Right ventricle myocardium superior (tissue), 1 donor: ENCODE results near the gene REC114. TPM values are rescaled to one million over a fixed set of nuclear protein-coding genes. Genes with fewer than 3 reads are reported as not detected.
"Not testable (repeated sequence)": the region's sequence is repeated elsewhere in the genome, so short reads cannot be mapped to it uniquely, and the experiment has no call there.

Experiments
- ATAC-seq: fragments of 200-7000 bp; cut with Tn5 transposase; one replicate; pipeline ENCODE4 v1.9.1; 2020; ENCODE audit warnings: mild to moderate bottlenecking; ENCODE audit not compliant: poor library complexity
- DNase-seq: peaks from one replicate; pipeline ENCODE4 v3.0.0-alpha.2; 2020
- intact Hi-C: fragments of 100-400 bp; cut with DNase I; formaldehyde crosslinking; loops from one replicate; pipeline ENCODE4 v1.11.2; 2022
- total RNA-seq: library from RNA; stranded (reverse); fragmentation: NEBNext Ultra II Directional; extraction: Animal tissue kit (Norgen Biotek cat#: 25700); gene quantifications from one replicate; pipeline ENCODE4 v1.2.1, GENCODE V29; 2021
- donor health status: DM: no; HTN: yes; CAD: no; lungs with severe emphysema.

Gene REC114
- total RNA-seq, 1 donor from 2014 or later, result 1.00 TPM

DNA sequence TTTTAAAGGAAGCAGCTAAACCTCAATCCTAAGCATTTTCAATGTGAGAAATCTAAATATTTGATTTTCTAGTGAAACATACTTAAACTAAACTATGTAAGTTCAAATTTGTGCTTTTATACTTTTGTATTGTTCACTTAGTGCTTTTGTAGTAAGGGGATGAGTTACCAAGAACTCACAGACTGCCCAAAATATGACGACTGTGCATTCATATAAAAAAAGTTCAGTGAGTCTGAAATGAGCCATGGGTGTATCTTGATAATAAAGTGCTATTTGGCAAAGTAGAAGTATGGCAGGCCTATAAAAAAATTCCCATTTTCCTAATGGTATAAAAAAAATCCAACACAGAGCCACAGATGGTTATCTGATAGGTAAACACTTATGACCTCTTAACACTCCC lies 124.1 kb downstream of the REC114 start:
- ATAC-seq, result no peak
- intact Hi-C loops, result no loop called here
- no peak for DNase-seq

DNA sequence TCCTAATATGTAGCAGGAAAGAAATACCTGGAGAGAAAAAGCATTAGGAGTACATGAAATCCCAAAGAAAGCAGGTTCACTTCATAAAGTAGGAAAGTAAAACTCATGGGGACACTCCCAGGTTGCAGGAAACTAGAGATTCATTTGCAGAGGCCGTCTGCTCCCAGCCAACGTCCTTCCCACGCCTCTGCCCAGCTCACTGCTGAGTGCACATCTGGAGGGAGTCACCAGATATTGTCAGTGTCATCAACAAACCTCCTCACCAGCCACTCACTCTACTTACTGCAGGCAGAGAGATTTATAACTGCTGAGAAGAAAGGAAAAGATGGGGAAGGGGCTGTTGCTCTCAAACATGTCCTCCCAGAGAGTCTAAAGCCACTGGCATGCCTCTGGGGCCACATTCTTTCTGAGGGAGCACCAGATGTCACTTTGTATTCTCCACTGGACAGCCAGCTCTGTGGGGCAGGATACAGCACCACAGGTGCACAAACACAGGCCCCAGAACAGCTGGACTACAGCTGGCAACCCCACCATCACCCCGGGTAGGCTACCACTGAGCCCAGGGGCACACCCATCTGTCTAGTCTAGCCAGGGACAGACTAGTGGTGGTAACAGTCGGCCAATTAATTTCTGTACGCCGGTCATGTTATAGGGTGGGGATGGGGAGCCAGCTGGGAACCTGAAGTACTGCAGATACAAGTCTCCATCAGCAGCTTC lies 125.8 kb downstream of the REC114 start:
- intact Hi-C loops, result no loop called here
- DNase-seq, result no peak
- no peak for ATAC-seq

DNA sequence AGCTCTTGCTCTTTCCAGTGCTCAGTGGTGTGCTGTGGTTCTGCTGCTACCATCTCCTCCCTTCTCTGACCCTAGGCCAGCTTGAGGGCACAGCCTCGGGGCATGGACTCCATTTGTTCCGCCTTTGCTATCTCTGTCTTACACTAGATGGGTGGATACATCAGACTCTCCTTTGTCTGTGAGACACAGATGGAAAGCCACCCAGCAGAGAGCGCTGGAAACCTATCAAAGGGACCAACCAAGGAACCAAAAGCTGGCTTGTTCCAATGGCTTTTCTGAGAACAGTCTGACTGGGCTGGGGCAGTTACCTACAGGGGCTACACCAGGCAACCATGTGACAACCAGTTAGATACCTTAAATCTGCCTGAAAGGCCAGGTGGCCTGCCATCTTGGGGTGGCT lies 126.4 kb downstream of the REC114 start:
- intact Hi-C loops, result no loop called here

DNA sequence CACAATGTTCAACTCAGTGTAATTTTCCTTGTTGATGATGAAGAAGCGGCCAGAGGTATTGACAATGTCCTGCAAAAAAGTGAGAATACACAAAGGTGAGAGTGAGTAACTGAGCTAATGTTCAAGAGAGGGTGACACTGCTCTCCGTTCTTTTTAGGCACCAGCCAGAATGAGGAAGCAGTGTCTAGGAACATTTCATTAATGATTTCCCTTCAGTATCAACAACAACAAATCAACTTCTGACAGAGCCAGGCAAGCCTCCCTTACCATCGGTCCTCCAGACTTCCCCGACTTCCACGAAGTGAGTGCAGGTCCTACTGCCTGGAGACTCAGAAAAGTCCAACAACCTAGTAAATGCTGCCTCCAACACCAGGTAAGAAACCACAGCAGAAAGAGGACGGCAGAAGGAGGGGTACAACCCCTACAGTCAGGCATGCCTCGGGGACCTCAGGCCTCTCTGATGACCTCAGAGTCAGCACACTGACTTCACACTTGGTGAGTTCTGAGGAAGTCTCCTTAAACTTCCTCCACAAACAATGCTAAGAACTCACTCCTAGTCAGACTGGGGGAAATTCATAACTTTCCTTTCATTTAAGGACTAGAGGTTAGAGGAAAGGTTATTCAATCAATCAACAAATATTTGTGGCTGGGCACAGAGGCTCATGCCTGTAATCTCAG lies 127.5 kb downstream of the REC114 start:
- DNase-seq (no peak), ATAC-seq (no peak)
- intact Hi-C loops, result no loop called here

More for the DNA sequence above, 126.4 kb downstream of the REC114 start:
- DNase-seq, result no peak
- ATAC-seq, result no peak

DNA sequence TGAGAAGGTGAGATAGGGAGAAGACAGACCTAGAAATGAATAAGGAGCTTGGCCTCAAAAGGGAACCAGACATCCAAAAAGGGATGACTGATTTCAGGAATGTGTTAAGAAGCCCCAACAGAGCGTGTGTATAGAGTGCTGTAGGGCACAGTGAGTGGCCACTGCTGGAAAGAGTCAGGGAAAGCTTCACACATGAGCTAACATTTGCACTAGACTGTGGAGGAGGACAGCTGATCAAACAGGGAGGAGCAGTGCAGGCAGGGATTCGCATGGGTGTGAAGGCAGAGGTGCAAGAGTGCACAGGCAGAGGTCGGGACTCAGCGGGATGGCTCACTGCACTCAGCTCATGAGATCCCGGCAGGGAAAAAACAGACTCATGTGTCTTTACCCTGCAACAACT lies 128.4 kb downstream of the REC114 start:
- DNase-seq (no peak), ATAC-seq (no peak)
- intact Hi-C loops, result no loop called here

DNA sequence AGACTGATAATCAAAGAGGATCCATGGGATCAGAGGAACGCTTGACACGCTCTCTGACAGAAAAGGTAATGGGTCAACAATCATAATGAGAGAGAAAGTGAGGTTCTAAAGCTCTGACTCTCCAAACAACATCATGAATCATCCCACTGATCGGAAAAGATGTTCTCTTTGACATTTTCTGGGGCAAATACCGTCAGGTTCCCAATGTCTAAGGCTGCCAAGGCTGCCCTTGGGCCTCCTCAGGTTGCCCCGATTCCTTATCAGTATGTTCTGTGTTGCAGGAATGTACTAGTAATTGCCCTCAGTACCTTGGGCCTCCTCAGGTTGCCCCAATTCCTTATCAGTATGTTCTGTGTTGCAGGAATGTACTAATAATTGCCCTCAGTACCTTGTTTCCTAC lies 129.3 kb downstream of the REC114 start:
- intact Hi-C loops, result no loop called here
- no peak for ATAC-seq
- no peak for DNase-seq

DNA sequence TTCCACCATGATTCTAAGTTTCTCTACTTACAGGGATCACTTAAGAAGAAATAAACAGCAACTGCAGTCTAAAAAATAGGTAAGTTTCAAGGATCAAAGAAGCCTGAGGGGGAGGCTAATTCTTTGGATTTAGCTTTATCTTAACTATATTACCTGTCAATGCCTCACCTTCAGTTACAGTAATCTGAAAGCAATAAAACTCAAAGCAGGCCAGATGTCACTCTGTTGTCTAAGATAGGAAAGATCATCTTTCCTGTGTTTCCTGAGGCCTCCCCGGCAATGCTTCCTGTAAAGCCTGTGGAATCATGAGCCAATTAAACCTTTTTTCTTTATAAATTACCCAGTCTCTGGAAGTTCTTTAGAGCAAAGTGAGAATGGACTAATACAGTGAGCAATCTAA lies 130.1 kb downstream of the REC114 start:
- intact Hi-C loops, result no loop called here
- ATAC-seq, result no peak

DNA sequence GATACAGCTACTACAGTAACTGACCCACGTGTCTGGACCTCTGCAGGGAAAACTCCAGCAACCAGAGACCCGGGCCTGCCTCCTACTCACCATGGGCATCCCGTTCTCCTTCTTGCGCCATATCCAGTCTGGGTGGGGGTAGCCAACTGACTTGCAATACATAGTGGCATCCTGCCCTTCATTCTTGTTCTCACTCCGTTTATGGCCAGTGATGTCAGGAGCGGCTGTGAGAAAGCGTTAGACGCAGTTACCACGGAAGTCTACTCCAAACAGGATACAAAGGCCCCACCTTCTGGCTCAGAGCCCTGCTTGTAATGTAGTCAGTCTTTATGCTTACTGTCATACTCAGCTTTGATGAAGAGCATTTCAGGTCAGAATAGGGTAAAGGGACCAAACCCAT lies 130.6 kb downstream of the REC114 start:
- DNase-seq (no peak), ATAC-seq (peak; percentile 5)
- intact Hi-C loops, result no loop called here

More for the DNA sequence above, 130.1 kb downstream of the REC114 start:
- DNase-seq, result no peak

DNA sequence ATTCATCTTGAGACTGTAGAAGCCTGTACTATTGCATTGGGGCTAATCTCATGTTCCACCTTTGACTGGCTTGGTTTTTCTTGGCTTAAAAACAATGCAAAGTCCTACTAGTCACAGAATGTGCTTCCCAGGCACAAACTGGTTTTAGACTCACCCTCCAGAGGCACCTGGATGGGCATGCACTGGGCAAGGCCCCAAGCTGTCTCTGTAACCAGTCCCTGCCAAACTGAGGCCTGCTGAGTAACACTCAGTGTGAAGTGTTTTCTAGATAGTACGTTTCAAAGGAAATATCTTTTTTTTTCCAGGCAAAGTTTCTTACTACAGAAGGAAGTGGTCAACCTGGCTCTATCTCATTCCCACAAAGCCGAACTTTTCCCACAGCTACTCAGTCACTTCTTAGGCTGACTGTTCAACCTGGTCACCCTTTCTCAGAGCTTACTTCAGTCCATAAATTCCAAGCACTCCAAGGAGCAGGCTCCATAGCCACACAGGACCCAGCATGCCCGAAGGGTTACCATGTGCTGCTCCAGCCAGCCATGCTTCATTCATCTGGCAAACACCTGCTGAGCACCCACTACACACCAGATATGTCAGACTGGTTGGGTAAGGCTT lies 132.8 kb downstream of the REC114 start:
- intact Hi-C loops, result no loop called here
- peak; percentile 72 for DNase-seq

DNA sequence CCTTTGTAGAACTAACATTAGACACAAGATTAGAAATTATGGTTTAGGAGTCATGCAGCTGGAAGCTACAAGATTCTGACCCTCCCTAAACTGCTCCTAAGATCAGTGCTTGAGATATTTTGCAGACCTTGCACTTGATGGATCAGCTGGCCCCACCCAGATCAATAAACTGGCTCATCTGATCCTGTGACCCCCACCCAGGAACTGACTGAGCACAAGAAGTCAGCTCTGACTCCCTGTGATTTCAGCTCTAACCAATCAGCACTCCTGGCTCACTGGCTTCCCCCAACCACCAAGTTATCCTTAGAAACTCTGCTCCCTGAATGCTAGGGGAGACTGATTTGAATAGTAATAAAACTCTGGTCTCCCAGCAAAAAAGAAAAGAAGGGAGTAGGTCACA lies 134.6 kb downstream of the REC114 start:
- ATAC-seq, intact Hi-C loops: not testable (repeated sequence)

More for the DNA sequence above, 132.8 kb downstream of the REC114 start:
- ATAC-seq, result peak; percentile 94

DNA sequence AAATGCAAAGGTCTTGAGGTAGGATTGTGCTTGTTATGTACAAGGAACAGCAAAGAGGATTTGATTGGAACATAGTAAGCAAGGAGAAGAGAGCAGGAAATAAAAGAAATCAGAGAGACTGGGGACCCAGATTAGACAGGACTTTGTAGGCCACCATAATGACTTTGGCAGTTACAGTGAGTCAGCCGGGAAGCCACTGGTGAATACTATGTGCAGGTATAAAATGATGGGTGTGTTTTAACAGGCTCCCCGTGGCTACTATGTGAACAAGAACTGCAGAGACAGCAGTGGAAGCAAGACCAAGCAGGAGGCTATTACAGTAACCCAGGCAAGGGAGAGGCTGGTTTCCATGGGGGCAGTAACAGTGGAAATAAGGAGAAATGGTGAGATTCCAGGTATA lies 135.1 kb downstream of the REC114 start:
- no peak for ATAC-seq
- DNase-seq, result no peak
- intact Hi-C loops, result no loop called here

More for the DNA sequence above, 134.6 kb downstream of the REC114 start:
- not testable (repeated sequence) for DNase-seq

DNA sequence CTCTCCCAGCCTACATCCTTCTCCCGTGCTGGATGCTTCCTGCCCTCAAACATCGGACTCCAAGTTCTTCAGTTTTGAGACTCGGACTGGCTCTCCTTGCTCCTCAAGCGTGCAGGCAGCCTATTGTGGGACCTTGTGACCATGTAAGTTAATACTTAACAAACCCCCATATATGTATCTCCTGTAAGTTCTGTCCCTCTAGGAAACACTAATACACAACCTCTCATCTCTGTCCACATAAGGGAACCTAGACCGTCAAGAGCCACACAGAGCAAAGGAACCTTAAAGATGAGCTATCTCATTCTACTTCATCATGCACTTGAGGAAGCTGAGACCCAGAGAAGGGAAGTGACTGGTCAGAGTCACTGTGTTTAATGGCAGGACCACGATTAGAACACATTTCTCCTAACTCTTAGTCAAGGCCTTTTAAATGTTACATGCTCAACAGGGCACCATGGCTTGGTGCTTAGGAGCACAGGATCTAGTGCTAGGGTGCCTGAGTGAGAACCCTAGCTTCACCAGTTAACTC lies 140.0 kb downstream of the REC114 start:
- no peak for DNase-seq

DNA sequence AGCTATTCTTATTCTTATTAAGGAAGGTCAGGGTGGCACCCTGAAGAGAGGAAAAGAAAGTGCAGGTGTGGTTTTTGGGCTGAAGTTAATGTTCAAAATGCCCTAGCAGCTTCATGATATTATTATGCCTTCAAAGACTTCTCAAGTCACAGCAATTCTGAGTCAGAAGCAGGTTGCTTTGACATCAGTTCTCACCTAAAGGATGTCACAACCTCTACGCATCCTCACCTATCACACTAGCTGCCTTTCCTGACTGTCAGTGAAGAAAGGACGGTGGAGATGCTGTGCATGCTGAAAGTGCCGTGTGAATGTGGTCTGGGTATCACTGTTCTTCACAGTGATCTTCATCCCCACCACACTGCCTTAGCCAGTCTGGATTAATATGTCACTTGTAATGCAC lies 140.6 kb downstream of the REC114 start:
- intact Hi-C loops, result no loop called here
- ATAC-seq (no peak), DNase-seq (no peak)

More for the DNA sequence above, 140.0 kb downstream of the REC114 start:
- intact Hi-C loops, result no loop called here
- ATAC-seq, result no peak

DNA sequence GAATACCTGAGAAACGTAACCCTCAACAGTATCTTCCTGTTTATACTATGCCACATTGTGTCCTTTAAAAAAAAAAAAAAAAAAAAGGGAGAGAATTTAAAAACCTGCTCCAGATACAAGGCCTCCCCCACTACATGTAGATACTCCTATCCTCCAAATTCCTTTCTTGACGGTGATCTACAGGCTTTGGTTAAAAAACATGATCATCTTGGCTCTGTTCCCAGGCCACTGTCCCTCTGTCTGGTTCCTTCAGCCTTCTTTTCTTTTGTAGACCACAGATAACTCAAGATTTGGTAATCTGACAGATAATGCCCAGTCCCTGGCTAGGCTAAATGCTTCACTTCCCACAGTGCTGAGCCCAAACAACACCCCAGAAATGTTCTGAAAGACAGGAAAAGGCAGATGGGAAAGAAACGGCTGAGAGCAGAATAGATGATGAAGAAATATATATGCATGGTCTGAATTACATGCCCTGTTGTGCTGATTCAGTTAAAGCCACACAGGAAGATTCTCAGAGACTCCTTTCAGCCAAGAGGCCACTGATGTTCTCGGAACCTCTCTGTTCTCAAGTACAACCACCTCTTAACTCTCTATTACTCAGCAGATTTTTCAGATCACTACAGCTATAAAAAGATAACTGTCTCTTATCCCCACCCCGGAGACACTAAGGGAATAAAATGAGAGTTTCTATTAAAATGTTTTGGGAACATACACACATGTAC lies 141.9 kb downstream of the REC114 start:
- DNase-seq, result no peak
- no peak for ATAC-seq
- intact Hi-C loops, result no loop called here

DNA sequence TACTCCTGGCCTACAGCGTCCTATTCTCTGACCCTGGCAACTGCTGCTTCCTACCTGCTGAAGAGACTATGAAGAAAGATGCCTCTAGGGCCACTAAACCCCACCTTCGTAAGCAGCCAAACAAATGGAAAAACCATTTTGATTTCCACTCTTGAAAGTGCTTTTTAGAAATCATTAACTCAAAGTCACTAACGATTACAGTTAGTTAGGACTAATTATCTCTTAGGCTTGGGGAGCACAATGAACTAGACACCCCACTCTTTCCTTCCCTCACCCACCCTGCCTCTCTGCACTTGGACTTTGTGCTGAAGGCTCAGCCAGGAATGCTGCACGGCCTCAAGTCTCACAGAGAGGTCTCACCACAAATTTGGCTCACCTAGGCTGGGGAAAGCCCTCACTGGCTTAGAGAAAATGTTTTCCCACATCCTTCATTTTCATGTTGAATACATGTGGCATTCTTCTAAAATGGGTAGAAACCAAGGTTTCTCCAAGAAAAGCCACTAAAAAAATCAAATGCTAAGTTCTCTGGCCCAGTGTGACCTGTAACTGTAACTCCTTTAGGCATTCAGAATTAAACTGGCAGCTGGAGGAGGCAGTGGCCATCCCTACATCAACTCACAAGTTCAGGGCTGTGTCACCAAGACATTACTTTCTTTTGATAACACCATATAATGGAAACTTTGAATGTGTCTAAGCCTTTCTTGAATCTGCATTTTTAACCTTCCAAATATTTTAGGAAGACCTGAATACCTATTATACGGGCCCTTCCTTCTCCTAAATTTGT lies 143.1 kb downstream of the REC114 start:
- intact Hi-C loops, result no loop called here
- DNase-seq (no peak), ATAC-seq (no peak)

DNA sequence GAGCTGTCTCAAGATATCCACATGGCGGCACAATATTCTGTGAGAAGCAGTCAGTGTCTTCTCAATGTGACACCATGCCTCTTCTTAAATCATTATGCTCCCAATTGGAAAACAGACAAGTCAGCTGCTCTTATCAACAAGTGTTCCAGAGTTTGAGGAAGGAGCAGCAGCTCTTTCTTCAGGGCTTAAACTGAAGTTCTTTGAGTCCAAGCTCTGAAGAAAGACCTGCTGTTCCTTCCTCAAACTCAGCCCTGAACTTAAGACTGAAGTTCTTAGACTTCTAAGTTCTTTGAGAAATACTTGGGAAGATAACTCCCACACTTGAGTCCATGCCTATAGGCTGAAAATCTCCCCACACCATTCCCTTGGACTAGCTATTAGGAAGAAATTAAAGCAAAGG lies 146.8 kb downstream of the REC114 start:
- no peak for DNase-seq
- ATAC-seq, result no peak
- intact Hi-C loops, result no loop called here

DNA sequence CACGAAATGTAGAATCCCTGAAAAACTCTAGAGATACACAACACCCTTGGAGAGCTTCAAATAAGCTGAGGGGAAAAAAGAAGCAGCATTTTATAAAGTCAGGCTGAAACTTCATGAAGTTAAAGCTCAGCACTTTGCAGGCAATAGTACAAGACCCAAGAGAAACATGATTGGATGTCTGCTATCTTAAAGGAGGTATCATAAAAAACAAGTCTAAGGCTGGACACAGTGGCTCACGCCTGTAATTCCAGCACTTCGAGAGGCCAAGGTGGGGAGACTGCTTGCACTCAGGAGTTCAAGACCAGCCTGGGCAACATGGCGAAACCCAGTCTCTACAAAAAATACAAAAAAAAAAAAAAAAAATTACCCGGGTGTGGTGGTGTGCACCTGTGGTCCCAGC lies 147.3 kb downstream of the REC114 start:
- intact Hi-C loops, result no loop called here
- no peak for DNase-seq
- no peak for ATAC-seq

DNA sequence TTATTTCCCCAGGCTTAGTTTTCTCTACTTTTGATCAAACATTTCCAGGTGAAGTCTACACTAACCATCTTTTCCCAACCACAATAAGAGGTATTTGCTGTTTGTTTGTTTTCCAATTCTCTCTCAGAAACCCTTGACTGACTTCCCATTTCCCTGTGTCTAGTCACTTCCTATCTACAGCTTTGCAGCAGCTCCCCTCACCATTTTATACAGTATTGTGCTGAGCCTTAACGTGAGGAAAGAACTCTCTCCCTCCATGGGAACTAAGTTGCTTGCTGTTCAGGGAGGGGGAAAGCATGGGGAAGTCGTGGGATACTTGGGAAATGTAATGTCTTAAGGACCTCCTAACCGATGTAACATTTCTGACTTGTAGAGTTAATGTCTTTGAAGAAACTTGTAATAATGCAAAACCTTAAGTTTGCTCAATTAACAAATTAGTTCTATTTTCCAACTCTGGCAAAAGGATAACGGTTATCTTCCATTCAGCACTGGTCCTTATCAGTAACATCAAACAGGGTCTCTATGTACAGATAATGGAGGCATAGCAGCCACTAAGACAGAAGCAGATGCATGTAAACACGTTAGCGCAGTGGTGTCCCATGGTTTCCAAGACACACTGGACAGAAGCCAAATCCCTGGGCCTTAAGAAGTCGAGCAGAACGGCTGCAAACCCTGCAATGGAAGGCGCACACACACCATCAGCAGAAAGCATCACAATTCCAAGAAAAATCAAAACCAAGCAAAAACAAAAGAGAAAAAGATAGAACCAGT lies 150.5 kb downstream of the REC114 start:
- peak; percentile 54 for ATAC-seq
- intact Hi-C loops, result no loop called here
- DNase-seq, result no peak
